HG03039 (cell line): Measurements from ENCODE around the gene TMEM86B.

Source experiments
- ATAC-seq: cut with Tn5 transposase; IDR thresholded peaks from one replicate; pipeline ENCODE4 v1.9.1; 2021; ENCODE audit warnings: mild to moderate bottlenecking, moderate library complexity; ENCODE audit not compliant: unreplicated experiment

TMEM86B gene, protein sequence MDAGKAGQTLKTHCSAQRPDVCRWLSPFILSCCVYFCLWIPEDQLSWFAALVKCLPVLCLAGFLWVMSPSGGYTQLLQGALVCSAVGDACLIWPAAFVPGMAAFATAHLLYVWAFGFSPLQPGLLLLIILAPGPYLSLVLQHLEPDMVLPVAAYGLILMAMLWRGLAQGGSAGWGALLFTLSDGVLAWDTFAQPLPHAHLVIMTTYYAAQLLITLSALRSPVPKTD

GRCh38 chr19:55228403-55229031 is at the start of gene TMEM86B:
TMEM86B (minus strand) TSS chr19:55228763; CDS start chr19:55228741, 22 bp downstream.
- ATAC-seq = no peak

DNA sequence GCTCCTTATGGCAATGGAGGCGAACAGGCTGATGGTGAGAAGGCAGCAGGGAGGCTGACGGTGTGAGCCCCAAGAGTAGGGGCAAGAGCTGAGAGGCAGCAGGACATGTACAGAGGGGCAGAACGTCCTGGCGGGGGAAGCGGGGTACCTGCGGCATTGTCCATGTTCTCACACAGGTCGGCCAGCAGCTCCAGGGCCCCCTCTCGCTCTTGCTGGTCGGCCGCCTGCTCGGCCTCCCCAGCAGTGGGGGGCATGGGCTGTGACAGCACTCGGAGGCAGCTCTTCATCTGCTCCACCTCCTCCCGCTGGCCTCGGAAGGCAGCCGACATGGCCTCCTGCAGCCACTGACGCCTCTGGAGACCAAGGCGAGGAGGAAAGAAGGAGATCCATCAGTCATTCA is 48.9 kb upstream of the TMEM86B start:
- no peak for ATAC-seq

GRCh38 chr19:55276720-55277430 is 48.3 kb upstream of the TMEM86B start:
- ATAC-seq = no peak

DNA sequence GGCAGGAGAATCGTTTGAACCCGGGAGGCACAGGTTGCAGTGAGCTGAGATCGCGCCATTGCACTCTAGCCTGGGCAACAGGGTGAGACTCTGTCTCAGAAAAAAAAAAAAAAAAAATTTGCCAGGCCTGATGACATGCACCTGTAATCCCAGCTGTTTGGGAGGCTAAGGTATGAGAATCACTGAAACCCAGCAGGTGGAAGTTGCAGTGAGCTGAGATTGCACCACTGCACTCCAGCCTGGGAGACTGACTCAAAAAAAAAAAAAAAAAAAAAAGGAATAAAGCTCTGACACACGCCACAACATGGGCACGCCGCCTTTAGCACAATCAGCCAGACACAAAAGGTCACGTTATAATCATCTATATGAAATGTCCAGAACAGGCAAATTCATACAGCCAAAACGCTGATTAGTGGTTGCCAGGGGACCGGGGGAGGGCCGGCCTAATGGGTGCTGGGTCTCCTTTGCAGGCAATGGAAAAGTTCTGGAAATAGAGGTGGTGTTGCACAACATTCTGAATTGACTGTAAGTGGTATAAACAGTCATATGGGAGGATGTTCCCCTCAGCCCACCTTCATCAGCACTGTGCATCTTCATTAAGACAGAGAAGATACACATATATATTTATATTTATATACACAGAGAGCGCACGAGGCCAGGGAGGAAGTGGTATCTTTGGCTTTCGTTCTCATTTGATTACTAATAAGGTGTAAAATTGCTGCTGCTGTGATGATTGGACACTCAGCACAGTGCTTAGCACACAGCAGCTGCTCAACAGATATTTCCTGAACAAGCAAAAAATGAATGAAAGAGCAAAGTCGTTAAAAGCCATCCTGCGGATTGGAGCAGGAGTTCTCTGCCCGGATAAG is 47.5 kb upstream of the TMEM86B start:
- ATAC-seq = no peak

- ATAC-seq = no peak
These were observed 45.6 kb upstream of the TMEM86B start for GRCh38 chr19:55273978-55274707.

GRCh38 chr19:55272142-55272541 is 43.6 kb upstream of the TMEM86B start:
- ATAC-seq = no peak

GRCh38 chr19:55270172-55270942 is 41.8 kb upstream of the TMEM86B start:
- ATAC-seq = no peak

DNA sequence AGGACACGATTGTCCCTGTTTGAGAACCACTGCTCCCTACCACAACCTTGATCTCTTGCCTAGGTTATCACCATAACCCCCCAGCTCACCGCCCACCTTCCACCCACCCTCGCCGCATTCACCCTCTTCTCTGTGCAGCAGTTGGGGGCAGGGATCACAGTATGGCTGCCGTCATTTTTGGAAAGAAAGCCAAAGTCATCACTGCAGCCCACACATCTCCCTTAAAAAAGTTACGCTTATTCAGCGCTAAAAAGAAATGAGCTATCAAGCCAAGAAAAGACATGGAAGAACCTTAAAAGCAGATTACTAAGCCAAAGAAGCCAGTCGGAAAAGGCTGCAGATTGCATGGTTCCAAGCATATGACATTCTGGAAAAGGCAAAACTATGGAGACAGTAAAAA is 40.7 kb upstream of the TMEM86B start:
- ATAC-seq = no peak

DNA sequence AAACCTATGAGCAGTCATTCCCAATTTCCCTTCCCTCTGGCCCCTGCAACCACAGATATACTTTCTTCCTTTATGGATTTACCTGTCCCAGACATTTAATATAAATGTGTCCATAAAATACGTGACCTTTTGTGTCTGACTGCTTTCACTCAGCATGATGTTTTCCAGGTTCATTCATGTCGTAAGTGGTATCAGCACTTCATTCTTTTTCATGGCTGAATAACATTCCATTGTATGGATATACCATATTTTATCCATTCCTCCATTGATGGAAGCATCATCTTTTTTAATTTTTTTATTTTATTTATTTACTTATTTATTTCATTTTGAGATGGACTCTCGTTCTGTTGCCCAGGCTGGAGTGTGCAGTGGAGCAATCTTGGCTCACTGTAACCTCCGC is 38.3 kb upstream of the TMEM86B start:
- no peak for ATAC-seq

- ATAC-seq = no peak
These were observed 37.8 kb upstream of the TMEM86B start for GRCh38 chr19:55266404-55266803.

DNA sequence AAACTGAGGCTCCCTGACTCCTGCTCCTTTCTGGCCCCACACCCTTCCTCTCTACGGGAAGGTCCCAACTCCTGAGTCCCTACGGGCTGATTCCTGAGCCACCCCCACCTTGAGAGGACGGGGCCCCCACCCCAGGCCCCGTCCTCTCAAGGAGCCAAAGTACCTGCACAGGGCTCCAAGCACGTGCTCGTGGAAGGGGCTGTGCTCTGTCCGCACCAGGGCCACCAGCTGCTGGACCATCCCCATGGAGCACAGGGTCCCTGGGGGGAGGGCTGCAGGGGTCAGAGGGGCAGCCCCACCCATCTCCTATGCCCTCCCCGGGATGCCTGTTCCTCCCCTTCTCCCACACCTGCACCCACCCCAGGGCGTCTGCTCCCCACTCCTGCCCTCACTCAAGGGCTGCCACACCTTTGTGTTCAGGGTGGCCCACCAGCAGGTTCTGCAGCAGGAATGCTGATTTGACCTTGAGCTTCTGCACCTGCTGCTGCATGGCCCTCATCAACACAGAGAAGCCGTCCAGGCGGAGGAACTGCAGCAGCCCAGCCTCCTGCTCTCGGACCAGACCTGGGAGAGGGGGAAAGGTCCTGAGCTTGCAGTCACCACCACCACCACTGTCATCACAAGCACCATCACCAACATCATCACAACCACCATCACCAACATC is 37.3 kb upstream of the TMEM86B start:
- no peak for ATAC-seq

- no peak for ATAC-seq
These were observed 36.6 kb upstream of the TMEM86B start for GRCh38 chr19:55265173-55265572.

- ATAC-seq = no peak
These were observed 36.0 kb upstream of the TMEM86B start for GRCh38 chr19:55264531-55264930.

DNA sequence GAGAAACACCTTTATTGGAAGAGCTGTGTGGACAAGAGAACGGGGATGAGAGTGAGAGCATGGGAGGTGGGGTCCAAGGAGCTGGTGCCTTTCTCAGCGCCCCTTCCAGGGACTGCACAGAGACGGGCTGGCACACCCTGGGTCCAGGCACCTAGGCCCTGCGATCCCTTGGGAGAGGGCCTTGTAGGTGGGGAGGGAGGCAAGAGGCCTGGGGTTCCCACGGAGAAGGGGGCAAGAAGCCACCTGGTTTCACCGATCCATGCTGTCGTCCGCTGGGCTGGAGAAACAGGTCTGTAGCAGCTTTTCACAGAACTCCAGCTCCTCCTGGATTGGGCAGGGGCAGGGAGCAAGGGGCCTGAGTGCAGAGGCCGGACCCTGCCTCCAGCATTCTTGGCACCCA is 33.8 kb upstream of the TMEM86B start:
- no peak for ATAC-seq

GRCh38 chr19:55261671-55262126 is 33.1 kb upstream of the TMEM86B start:
- no peak for ATAC-seq

- no peak for ATAC-seq
These were observed 31.1 kb upstream of the TMEM86B start for GRCh38 chr19:55259540-55260210.

DNA sequence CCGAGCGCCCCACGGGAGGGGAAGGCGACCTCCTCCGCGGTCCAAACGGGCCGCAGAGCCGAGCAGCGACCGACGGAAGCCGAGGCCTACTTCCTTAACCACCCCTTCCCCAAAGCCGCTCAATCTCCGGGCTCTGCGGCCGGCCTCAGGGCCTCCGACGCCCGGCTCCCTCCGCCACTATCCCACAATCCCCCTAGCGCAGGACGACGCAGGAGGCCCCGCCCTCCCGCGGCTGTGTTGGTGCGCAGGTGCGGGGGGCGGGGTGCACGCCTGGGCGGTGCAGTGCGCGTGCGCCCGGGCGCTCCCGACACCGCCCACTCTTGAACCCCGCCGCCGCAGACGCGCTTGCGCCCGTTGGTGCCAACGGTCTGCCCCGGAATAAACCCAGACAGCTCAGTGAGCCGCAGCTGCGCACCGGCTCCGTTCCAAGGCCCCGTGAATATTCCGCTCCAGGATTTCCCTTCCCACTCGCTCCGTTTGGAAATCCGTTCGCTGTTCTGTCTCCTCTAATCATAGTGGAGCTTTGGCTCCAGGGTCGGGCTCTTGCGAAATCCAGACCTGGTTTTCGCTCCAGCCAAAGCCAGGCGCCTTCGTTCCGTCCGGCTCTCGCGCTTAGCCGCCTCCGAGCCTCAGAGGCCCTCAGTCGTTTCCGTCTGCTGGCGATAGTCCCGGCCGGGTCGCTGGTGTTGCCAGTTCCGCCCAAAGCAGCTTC is 30.4 kb upstream of the TMEM86B start, which contains the start of gene PPP6R1:
TSS of gene PPP6R1 (minus strand) at position 190 of the 712 bp plus-strand sequence. CDS start 11,914 bp downstream, outside the sequence.
- peak; percentile 62 for ATAC-seq

GRCh38 chr19:55258476-55258827 is 29.9 kb upstream of the TMEM86B start:
- ATAC-seq = peak; percentile 15
